ENCODE data around the gene COX4I1. TPM values are rescaled to one million over a fixed set of nuclear protein-coding genes. Genes with fewer than 3 reads are reported as not detected.

COX4I1 gene
- polyA plus RNA-seq, 6 donors from 2014 or later: 943 to 1,321 (median 1,168) TPM

- H3K4me3 Mint-ChIP-seq: no peak overlapping the region
- no peak for ATAC-seq (ENCODE audit: low read depth in 2 of 2)
- H3K27me3 Mint-ChIP-seq: no peaks in the 10 kb centered on the region
- no peaks in the 10 kb centered on the region for H3K9me3 Mint-ChIP-seq
- H3K27ac Mint-ChIP-seq: peak overlapping the region in 2 of 6 donors; percentile 48 to 64
- H3K4me1 Mint-ChIP-seq: peaks cover 0 to 5% (median 2%) of the 10 kb centered on the region in 3 donors
- no peak for DNase-seq
- peaks cover 10 to 25% of the 10 kb centered on the region in 2 donors for H3K36me3 Mint-ChIP-seq
These were observed 21.7 kb upstream of the COX4I1 start for GRCh38 chr16:85777583-85778310.

DNA sequence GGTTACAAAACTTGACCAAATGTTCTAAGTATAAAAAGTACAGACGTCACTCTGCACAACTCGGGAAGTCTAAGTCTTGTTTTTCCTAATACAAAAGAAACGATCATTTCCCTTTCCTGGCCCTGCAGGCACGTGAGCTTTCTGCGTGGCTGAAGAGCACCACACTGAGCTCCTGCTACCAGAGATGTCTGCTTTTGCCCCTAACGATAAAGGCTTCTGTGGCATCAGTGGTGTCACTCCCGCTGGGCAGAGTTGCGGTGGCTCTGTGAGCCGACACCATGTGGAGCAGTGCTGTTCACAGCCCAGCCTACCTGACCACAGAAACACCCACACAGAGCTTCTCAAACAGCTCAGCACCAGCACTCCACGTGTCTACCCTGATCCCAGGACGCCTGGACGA is 20.6 kb upstream of the COX4I1 start:
- no peaks in the 10 kb centered on the region for H3K9me3 Mint-ChIP-seq

GRCh38 chr16:85780281-85780680 is 19.2 kb upstream of the COX4I1 start:
- Mint-ChIP-seq H3K27me3 (no peaks in the 10 kb centered on the region), H3K4me3 (no peak overlapping the region), H3K9me3 (no peaks in the 10 kb centered on the region), H3K27ac (peak overlapping the region in 1 of 6 donors; percentile 26), H3K4me1 (peaks cover 2 to 9% (median 7%) of the 10 kb centered on the region in 3 donors), H3K36me3 (peaks cover 10 to 26% of the 10 kb centered on the region in 2 donors)
- no peak for DNase-seq
- no peak for ATAC-seq (ENCODE audit: low read depth in 2 of 2)

More for the DNA sequence above, 20.6 kb upstream of the COX4I1 start:
- Mint-ChIP-seq H3K36me3 (peaks cover 10 to 26% of the 10 kb centered on the region in 2 donors), H3K4me1 (peaks cover 2 to 9% (median 6%) of the 10 kb centered on the region in 3 donors), H3K4me3 (no peak overlapping the region), H3K27me3 (no peaks in the 10 kb centered on the region), H3K27ac (peak overlapping the region in 1 of 6 donors; percentile 48)
- no peak for ATAC-seq (ENCODE audit: low read depth in 2 of 2)
- DNase-seq: no peak

DNA sequence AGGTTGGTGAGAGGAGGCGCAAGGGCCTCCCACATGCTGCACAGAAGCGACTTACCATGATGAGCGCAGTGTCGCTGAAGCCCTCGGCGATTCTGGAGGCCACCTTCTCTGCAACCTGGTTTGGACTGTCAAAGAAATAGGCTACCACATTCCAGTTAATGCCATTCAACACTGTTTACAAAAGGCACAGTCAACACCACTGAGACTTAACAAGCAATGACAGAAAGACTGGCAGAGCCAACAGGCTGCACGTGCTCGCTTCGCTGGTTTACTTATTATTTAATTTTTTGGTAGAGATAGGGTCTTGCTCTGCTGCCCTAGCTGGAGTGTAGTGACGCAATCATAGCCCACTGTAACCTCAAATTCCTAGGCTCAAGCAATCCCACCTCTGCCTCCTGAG is 18.3 kb upstream of the COX4I1 start:
- no peak for DNase-seq
- no peaks in the 10 kb centered on the region for H3K27me3 Mint-ChIP-seq
- H3K4me1 Mint-ChIP-seq: peaks cover 7 to 11% (median 9%) of the 10 kb centered on the region in 3 donors
- peaks cover 10 to 26% of the 10 kb centered on the region in 2 donors for H3K36me3 Mint-ChIP-seq
- H3K4me3 Mint-ChIP-seq: no peak overlapping the region
- peak overlapping the region in 1 of 6 donors; percentile 29 for H3K27ac Mint-ChIP-seq
- no peak for ATAC-seq (ENCODE audit: low read depth in 2 of 2)
- no peaks in the 10 kb centered on the region for H3K9me3 Mint-ChIP-seq

DNA sequence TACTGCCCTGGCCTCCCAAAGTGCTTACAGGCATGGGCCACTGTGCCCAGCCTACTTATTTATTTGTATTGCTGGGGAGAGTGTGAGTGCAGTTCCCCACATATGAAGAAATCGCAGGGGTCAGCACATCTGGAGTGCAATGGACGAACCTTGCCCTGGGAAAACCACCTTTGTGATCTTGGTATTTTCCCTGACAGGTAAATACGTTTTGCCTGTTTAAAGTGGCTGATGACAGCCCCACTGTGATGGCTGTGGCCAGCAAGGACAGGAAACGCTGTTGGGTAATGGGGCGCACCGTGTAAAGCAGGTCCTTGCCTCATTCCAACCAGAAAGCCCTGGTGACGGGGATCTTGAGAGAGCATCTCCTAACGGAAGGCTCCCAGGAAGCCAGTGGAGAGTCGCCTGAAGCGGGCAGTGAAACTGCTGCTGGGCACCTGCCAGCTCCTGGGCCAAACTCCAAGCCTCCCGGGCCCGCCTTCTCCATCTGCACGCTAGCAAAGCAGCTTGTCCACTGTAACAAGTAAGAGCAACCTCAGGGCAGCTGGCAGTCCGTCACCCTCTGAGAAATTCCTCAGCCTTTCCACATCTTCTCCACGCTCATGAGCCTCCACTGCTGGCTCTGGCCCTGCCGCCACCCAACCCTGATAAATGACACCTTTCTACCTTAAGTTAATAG is 17.7 kb upstream of the COX4I1 start:
- DNase-seq (no peak), ATAC-seq (ENCODE audit: low read depth in 2 of 2) (no peak)
- no peaks in the 10 kb centered on the region for H3K27me3 Mint-ChIP-seq
- H3K9me3 Mint-ChIP-seq: no peaks in the 10 kb centered on the region
- H3K27ac Mint-ChIP-seq: peak overlapping the region in 1 of 6 donors; percentile 12
- H3K4me1 Mint-ChIP-seq: peaks cover 7 to 13% (median 12%) of the 10 kb centered on the region in 3 donors
- no peak overlapping the region for H3K4me3 Mint-ChIP-seq
- H3K36me3 Mint-ChIP-seq: peaks cover 10 to 26% of the 10 kb centered on the region in 2 donors

DNA sequence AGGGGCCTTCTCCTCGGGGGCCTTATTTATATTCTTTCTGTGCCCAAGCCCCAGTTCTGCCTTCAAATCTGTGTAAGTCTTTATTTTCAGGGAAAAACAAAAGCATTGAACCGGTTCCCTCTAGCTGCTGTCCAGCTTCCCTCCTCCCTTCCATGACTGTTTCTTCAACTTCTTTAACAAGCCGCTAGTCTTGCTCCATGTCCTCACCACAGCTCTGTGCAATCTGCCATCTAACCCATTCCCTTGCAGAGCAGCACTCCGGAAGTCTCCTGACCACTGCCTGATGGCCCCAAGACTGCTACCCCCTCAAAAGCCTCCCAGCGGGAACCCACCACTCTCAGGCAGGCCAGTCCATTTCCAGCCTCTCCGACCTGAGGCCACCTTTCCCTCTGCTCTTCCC is 17.0 kb upstream of the COX4I1 start:
- no peak overlapping the region for H3K27ac Mint-ChIP-seq
- no peaks in the 10 kb centered on the region for H3K27me3 Mint-ChIP-seq
- no peak for DNase-seq
- H3K9me3 Mint-ChIP-seq: no peaks in the 10 kb centered on the region
- no peak overlapping the region for H3K4me3 Mint-ChIP-seq
- peaks cover 10 to 26% of the 10 kb centered on the region in 2 donors for H3K36me3 Mint-ChIP-seq
- peaks cover 7 to 13% (median 12%) of the 10 kb centered on the region in 3 donors for H3K4me1 Mint-ChIP-seq
- no peak for ATAC-seq (ENCODE audit: low read depth in 2 of 2)

GRCh38 chr16:85783441-85783840 is 16.1 kb upstream of the COX4I1 start:
- no peak for DNase-seq
- Mint-ChIP-seq H3K27ac (peak overlapping the region in 4 of 6 donors; percentile 5 to 76 (median 24)), H3K27me3 (no peaks in the 10 kb centered on the region), H3K4me3 (no peak overlapping the region), H3K36me3 (peaks cover 11 to 26% of the 10 kb centered on the region in 2 donors), H3K4me1 (peaks cover 7 to 13% (median 12%) of the 10 kb centered on the region in 3 donors), H3K9me3 (no peaks in the 10 kb centered on the region)
- ATAC-seq (ENCODE audit: low read depth in 2 of 2): no peak

- DNase-seq: no peak
- H3K27me3 Mint-ChIP-seq: no peaks in the 10 kb centered on the region
- no peaks in the 10 kb centered on the region for H3K9me3 Mint-ChIP-seq
- H3K4me3 Mint-ChIP-seq: no peak overlapping the region
- H3K27ac Mint-ChIP-seq: no peak overlapping the region
- H3K36me3 Mint-ChIP-seq: peaks cover 14 to 21% of the 10 kb centered on the region in 2 donors
- peaks cover 12 to 16% (median 13%) of the 10 kb centered on the region in 3 donors for H3K4me1 Mint-ChIP-seq
- no peak for ATAC-seq (ENCODE audit: low read depth in 2 of 2)
These were observed 14.7 kb upstream of the COX4I1 start for GRCh38 chr16:85784813-85785212.

GRCh38 chr16:85785927-85786326 is 13.6 kb upstream of the COX4I1 start:
- Mint-ChIP-seq H3K9me3 (no peaks in the 10 kb centered on the region), H3K4me1 (peaks cover 19 to 21% (median 19%) of the 10 kb centered on the region in 3 donors), H3K4me3 (no peak overlapping the region), H3K36me3 (peaks cover 11 to 12% of the 10 kb centered on the region in 2 donors), H3K27me3 (no peaks in the 10 kb centered on the region), H3K27ac (peak overlapping the region in 1 of 6 donors; percentile 13)
- DNase-seq: no peak
- no peak for ATAC-seq (ENCODE audit: low read depth in 2 of 2)

DNA sequence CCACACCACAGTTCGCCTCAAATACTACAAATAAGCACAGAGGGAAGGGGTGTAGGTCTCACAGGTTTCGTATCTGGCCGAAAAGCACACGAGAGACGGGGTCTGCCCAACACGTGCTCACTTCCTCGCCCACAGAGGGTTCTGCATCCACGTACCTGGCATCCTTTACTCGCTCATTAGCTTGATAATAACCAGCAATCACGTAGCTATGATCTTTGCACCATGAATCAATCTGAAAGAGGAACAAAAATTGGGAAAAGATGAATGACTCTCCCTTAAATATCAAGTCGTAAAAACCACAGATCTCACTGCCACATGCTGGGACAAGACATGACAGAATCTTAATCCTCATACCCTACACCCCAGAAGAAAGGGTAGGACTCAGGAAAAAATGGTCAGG is 10.7 kb upstream of the COX4I1 start:
- ATAC-seq (ENCODE audit: low read depth in 2 of 2): no peak
- Mint-ChIP-seq H3K36me3 (peaks cover 23 to 29% of the 10 kb centered on the region in 2 donors), H3K27ac (peak overlapping the region in 2 of 6 donors; percentile 6 to 15), H3K4me3 (no peak overlapping the region), H3K4me1 (peaks cover 25 to 34% (median 29%) of the 10 kb centered on the region in 3 donors), H3K9me3 (peaks cover 0 to 4% (median 0%) of the 10 kb centered on the region in 7 donors), H3K27me3 (no peaks in the 10 kb centered on the region)
- DNase-seq: no peak

DNA sequence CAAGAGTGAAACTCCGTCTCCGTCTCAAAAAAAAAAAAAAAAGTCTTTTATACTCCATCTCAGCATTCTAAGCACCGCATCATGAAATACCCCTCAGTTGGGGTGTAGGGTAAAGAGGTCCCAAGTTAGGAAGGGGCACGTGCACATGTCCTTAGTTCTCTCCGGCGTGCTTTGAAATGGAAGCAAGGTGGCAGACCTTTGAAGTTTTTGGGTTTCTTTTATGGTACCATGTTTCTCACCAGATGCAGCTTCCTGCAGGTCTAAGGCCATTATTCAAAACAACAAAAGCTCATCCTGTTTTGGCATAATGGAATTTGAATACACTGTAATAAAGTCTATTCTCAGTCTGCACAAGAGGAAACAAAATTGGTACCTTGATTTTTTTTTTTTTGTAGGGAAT is 9.7 kb upstream of the COX4I1 start:
- ATAC-seq (ENCODE audit: low read depth in 2 of 2) (no peak), DNase-seq (no peak)
- Mint-ChIP-seq H3K4me3 (no peak overlapping the region), H3K36me3 (peaks cover 23 to 31% of the 10 kb centered on the region in 2 donors), H3K27ac (no peak overlapping the region), H3K27me3 (no peaks in the 10 kb centered on the region), H3K4me1 (peaks cover 29 to 33% (median 29%) of the 10 kb centered on the region in 3 donors), H3K9me3 (peaks cover 0 to 4% (median 0%) of the 10 kb centered on the region in 7 donors)

GRCh38 chr16:85793662-85794298 is 5.7 kb upstream of the COX4I1 start:
- Mint-ChIP-seq H3K9me3 (peaks cover 0 to 4% (median 0%) of the 10 kb centered on the region in 7 donors), H3K4me3 (peak overlapping the region in 1 of 8 donors; percentile 38), H3K27ac (no peak overlapping the region), H3K27me3 (no peaks in the 10 kb centered on the region), H3K4me1 (peaks cover 36 to 49% (median 46%) of the 10 kb centered on the region in 3 donors), H3K36me3 (peaks cover 26 to 41% of the 10 kb centered on the region in 2 donors)
- ATAC-seq (ENCODE audit: low read depth in 2 of 2) (no peak), DNase-seq (no peak)

- peaks cover 0 to 4% (median 0%) of the 10 kb centered on the region in 7 donors for H3K9me3 Mint-ChIP-seq
- H3K4me3 Mint-ChIP-seq: no peak overlapping the region
- peaks cover 36 to 46% (median 44%) of the 10 kb centered on the region in 3 donors for H3K4me1 Mint-ChIP-seq
- DNase-seq (no peak), ATAC-seq (ENCODE audit: low read depth in 2 of 2) (no peak)
- H3K27me3 Mint-ChIP-seq: no peaks in the 10 kb centered on the region
- no peak overlapping the region for H3K27ac Mint-ChIP-seq
- H3K36me3 Mint-ChIP-seq: peaks cover 22 to 41% of the 10 kb centered on the region in 2 donors
These were observed 4.8 kb upstream of the COX4I1 start for GRCh38 chr16:85794696-85795095.
